BE2C (cell line): ENCODE measurements around the gene DNM2.

ENCODE experiments used
- DNase-seq: peaks from one replicate; pipeline ENCODE4 v3.0.0-alpha.2; 2020
- H3K27me3 ChIP-seq: fragments of 250-450 bp; sonication (Bioruptor Pico); 2 replicates; pipeline ENCODE4 v1.5.1; 2020; ENCODE audit warnings: mild to moderate bottlenecking
- H3K36me3 ChIP-seq: fragments of 250-450 bp; sonication (Bioruptor Pico); 2 replicates; pipeline ENCODE4 v1.5.1; 2020; ENCODE audit warnings: mild to moderate bottlenecking
- H3K4me1 ChIP-seq: fragments of 250-450 bp; sonication (Bioruptor Pico); 2 replicates; pipeline ENCODE4 v1.5.1; 2020
- H3K4me3 ChIP-seq: 2 replicates; pipeline ENCODE4 v1.5.1; 2011; ENCODE audit warnings: low read depth, low read length
- H3K9me3 ChIP-seq: fragments of 250-450 bp; sonication (Bioruptor Pico); 2 replicates; pipeline ENCODE4 v1.5.1; 2020
- CTCF ChIP-seq: IDR thresholded peaks from 2 replicates; pipeline ENCODE4 v1.5.1; 2012; ENCODE audit warnings: mild to moderate bottlenecking, low read depth, low read length

Gene DNM2

GRCh38 chr19:10736189-10736588, 18.3 kb downstream of the DNM2 start:
- Histone ChIP-seq H3K4me3 (no peak overlapping the region), H3K27me3 (no peaks in the 10 kb centered on the region), H3K4me1 (no peaks in the 10 kb centered on the region), H3K36me3 (peaks cover 6% of the 10 kb centered on the region), H3K9me3 (peaks cover 2% of the 10 kb centered on the region; the same call in 1 of the 2 replicates)
- no peak for DNase-seq
- no peak for TF ChIP-seq CTCF

GRCh38 chr19:10736916-10737551, 19.2 kb downstream of the DNM2 start:
- no peaks in the 10 kb centered on the region for H3K4me1 ChIP-seq
- no peak for TF ChIP-seq CTCF

DNA sequence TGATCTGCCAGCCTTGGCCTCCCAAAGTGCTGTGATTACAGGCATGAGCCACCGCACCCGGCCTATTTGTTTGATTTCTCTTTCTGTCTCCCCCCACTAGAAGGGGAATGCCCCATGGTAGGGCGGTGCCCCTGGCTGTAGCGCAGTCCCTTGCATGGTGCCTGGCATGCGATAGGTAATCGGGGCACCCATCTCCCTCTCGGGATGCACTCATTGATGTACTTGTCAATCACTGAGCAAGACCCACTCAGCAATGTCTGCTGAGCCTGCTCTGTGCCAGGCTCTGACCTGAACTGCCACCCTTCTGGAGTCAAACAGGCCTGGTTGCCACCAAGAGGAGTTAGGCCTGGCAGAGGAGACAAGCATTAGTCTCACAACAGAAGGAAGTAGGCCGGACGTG, 19.8 kb downstream of the DNM2 start:
- Histone ChIP-seq H3K4me3 (no peak overlapping the region), H3K9me3 (peaks cover 2% of the 10 kb centered on the region; the same call in 1 of the 2 replicates), H3K36me3 (peaks cover 3% of the 10 kb centered on the region), H3K4me1 (no peaks in the 10 kb centered on the region), H3K27me3 (no peaks in the 10 kb centered on the region)
- DNase-seq = no peak
- no peak for TF ChIP-seq CTCF

More at GRCh38 chr19:10736916-10737551, 19.2 kb downstream of the DNM2 start:
- peaks cover 3% of the 10 kb centered on the region for H3K36me3 ChIP-seq
- no peak for DNase-seq
- H3K27me3 ChIP-seq = no peaks in the 10 kb centered on the region
- H3K4me3 ChIP-seq = no peak overlapping the region
- peaks cover 2% of the 10 kb centered on the region; the same call in 1 of the 2 replicates for H3K9me3 ChIP-seq

- no peaks in the 10 kb centered on the region for H3K27me3 ChIP-seq
- no peak for DNase-seq
- peaks cover under 1% of the 10 kb centered on the region for H3K36me3 ChIP-seq
- H3K4me1 ChIP-seq = no peaks in the 10 kb centered on the region
- no peak for TF ChIP-seq CTCF
- H3K9me3 ChIP-seq = peaks cover 2% of the 10 kb centered on the region; the same call in 1 of the 2 replicates
- H3K4me3 ChIP-seq = no peak overlapping the region
Observed at GRCh38 chr19:10740798-10741197, 22.9 kb downstream of the DNM2 start.

GRCh38 chr19:10742476-10742875, 24.6 kb downstream of the DNM2 start:
- H3K4me1 ChIP-seq = peaks cover 4% of the 10 kb centered on the region
- no peak overlapping the region for H3K4me3 ChIP-seq
- no peak for TF ChIP-seq CTCF
- peaks cover 2% of the 10 kb centered on the region; the same call in 1 of the 2 replicates for H3K9me3 ChIP-seq
- no peaks in the 10 kb centered on the region for H3K27me3 ChIP-seq
- H3K36me3 ChIP-seq = no peaks in the 10 kb centered on the region
- no peak for DNase-seq

- H3K4me3 ChIP-seq = no peak overlapping the region
- no peaks in the 10 kb centered on the region for H3K27me3 ChIP-seq
- peaks cover 18% of the 10 kb centered on the region for H3K4me1 ChIP-seq
- TF ChIP-seq CTCF = no peak
- no peak for DNase-seq
- H3K36me3 ChIP-seq = no peaks in the 10 kb centered on the region
- H3K9me3 ChIP-seq = peaks cover under 1% of the 10 kb centered on the region; the same call in 1 of the 2 replicates
Observed at GRCh38 chr19:10744253-10744798, 26.4 kb downstream of the DNM2 start.
